Measurements from ENCODE around the gene TUFT1. TPM values are rescaled to one million over a fixed set of nuclear protein-coding genes. Genes with fewer than 3 reads are reported as not detected.

TUFT1 gene
- total RNA-seq, 2 donors from 2014 or later = 4.3 to 7.9 TPM

DNA sequence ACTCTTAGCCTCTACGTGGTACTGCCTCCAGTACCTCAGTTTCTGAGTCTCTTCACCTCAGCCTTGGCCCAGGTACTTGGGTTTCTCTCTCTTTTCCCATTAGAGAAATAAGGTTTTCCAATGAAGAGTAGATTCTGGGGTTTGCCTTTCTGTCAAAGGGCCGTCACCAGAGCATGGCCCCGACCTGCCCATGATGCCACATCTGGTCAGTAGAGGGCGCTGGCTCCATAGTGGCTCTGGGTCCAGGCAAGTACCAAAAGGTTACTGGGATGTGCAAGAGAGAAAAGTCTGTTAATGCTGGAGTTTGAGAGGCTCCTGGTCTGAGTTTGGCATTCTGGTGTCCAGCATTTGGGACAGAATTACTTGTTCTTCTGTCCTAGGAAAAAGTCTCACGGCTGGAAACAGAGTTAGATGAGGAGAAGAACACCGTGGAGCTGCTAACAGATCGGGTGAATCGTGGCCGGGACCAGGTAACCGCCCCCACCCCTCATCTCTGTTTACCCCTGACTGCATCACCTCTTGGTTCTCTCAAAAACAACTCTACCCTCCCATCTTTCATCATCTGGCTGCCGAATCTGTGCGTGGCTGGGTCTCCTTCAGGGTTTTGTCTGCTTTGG, 5.3 kb upstream of the TUFT1 start:
- Histone ChIP-seq H3K27me3 (no peaks in the 10 kb centered on the region), H3K27ac (no peak overlapping the region), H3K36me3 (no peaks in the 10 kb centered on the region), H3K4me1 (peaks cover 0 to 7% of the 10 kb centered on the region in 2 donors), H3K9me3 (no peaks in the 10 kb centered on the region), H3K4me3 (no peak overlapping the region)
- DNase-seq (ENCODE audit: low spot score) = peak; percentile 82
- TF ChIP-seq, protein P1, sequence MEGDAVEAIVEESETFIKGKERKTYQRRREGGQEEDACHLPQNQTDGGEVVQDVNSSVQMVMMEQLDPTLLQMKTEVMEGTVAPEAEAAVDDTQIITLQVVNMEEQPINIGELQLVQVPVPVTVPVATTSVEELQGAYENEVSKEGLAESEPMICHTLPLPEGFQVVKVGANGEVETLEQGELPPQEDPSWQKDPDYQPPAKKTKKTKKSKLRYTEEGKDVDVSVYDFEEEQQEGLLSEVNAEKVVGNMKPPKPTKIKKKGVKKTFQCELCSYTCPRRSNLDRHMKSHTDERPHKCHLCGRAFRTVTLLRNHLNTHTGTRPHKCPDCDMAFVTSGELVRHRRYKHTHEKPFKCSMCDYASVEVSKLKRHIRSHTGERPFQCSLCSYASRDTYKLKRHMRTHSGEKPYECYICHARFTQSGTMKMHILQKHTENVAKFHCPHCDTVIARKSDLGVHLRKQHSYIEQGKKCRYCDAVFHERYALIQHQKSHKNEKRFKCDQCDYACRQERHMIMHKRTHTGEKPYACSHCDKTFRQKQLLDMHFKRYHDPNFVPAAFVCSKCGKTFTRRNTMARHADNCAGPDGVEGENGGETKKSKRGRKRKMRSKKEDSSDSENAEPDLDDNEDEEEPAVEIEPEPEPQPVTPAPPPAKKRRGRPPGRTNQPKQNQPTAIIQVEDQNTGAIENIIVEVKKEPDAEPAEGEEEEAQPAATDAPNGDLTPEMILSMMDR (IDR thresholded peaks at IDR 0.05) = peak; percentile 71 to 87

DNA sequence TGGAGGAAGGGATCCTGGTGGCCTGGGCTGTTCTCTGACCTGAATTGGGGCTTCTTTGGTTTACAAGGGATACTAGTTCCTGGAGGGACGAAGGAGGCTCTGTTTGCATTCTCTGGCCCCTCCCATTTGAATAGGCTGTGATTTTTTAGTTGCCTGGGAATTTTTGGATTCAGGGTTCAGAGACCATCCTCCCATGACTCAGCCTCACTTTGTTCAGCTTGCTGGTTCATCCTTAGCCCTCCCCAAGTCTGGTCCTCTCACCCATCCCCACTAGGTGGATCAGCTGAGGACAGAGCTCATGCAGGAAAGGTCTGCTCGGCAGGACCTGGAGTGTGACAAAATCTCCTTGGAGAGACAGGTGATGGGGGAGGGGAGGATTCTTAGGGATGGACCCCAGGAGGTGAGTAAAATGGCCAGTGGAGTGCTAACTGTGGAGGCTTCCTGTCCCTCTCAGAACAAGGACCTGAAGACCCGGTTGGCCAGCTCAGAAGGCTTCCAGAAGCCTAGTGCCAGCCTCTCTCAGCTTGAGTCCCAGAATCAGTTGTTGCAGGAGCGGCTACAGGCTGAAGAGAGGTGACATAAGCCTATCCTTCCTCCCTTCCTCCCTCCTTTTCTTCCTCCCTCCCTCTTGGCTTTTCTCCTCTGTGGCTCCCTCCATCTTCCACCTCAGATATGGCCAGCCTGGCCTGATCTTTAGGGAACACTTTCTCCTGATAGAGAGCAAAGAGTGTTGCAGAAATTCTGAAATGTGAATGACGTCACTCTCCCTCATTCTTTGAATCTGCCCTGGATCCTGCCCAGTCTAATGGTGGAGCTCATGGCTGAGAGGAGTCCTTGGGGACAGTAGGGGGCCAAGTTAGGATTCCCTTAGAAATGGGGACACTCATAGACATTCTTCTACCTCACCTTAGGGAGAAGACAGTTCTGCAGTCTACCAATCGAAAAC, 4.5 kb upstream of the TUFT1 start:
- no peak overlapping the region for H3K27ac ChIP-seq
- no peaks in the 10 kb centered on the region for H3K36me3 ChIP-seq
- no peaks in the 10 kb centered on the region for H3K27me3 ChIP-seq
- no peaks in the 10 kb centered on the region for H3K9me3 ChIP-seq
- TF ChIP-seq, protein P1 (IDR thresholded peaks at IDR 0.05) = no peak
- H3K4me1 ChIP-seq = peaks cover 0 to 11% of the 10 kb centered on the region in 2 donors
- DNase-seq (ENCODE audit: low spot score) = no peak
- H3K4me3 ChIP-seq = no peak overlapping the region

DNA sequence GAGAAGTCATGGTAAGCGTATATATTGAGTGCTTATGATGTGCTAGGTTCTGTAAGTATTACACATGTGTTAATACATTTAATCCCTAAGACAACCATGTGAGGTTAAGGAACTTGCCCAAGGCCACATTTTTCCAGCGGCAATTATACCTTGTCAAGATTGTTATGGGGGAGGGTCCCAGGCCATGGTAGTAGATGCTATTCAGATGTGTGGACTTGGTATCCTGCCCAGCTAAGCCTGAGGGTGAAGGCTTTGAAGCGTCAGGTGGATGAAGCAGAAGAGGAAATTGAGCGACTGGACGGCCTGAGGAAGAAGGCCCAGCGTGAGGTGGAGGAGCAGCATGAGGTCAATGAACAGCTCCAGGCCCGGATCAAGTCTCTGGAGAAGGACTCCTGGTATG, 3.6 kb upstream of the TUFT1 start:
- DNase-seq (ENCODE audit: low spot score) = no peak
- Histone ChIP-seq H3K27ac (no peak overlapping the region), H3K9me3 (no peaks in the 10 kb centered on the region), H3K4me3 (no peak overlapping the region), H3K4me1 (peaks cover 0 to 18% of the 10 kb centered on the region in 2 donors), H3K36me3 (no peaks in the 10 kb centered on the region), H3K27me3 (no peaks in the 10 kb centered on the region)
- TF ChIP-seq, protein P1 (IDR thresholded peaks at IDR 0.05) = no peak

DNA sequence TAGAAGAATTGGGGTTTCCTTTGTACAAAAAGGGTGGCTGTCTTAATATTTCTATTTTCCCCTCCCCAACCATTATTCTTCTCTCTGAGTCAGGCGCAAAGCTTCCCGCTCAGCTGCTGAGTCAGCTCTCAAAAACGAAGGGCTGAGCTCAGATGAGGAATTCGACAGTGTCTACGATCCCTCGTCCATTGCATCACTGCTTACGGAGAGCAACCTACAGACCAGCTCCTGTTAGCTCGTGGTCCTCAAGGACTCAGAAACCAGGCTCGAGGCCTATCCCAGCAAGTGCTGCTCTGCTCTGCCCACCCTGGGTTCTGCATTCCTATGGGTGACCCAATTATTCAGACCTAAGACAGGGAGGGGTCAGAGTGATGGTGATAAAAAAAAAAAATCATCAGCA, 3.0 kb upstream of the TUFT1 start:
- Histone ChIP-seq H3K27me3 (no peaks in the 10 kb centered on the region), H3K36me3 (no peaks in the 10 kb centered on the region), H3K4me3 (no peak overlapping the region), H3K9me3 (no peaks in the 10 kb centered on the region), H3K27ac (no peak overlapping the region), H3K4me1 (peaks cover 0 to 21% of the 10 kb centered on the region in 2 donors)
- TF ChIP-seq, protein P1 (IDR thresholded peaks at IDR 0.05) = no peak
- DNase-seq (ENCODE audit: low spot score) = no peak

DNA sequence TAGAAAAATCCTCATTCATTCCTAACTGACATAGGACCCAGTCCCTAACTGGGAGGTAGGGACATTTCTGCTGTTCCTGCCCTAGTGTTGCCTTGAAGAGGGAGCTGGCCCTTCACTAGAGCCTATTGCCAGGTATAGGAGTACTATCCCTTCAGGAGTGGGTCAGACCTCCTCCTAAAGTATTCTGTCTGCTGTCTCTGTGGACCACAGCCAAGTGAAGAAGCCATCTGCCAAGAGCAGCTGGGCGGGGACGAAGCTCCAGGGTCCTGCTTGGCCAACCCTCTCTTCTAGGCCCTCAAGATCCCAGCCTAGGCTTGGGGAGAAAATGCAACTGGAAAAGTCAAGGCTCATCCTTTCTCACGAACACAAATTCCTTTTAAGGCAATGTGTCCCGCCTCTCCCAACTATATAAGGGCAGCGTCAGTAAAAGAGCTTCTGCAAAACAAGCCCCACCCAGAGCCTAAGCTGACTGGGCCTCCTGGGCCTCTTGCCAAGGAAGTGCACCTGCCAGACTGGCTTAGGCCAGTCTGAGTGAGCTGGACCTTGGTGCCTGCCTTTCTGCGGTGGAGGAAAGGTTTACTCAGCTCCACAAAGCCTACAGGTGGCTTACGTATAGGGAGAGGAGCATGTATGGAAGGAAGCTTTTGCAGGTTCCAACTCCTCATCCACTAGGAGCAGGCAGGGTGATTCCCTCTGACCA, 638 bp upstream of the TUFT1 start:
- no peaks in the 10 kb centered on the region for H3K9me3 ChIP-seq
- peak overlapping the region; percentile 62 to 66 for H3K4me3 ChIP-seq
- peaks cover 0 to 21% of the 10 kb centered on the region in 2 donors for H3K4me1 ChIP-seq
- no peaks in the 10 kb centered on the region for H3K36me3 ChIP-seq
- DNase-seq (ENCODE audit: low spot score) = peak; percentile 75
- peak overlapping the region; percentile 66 to 67 for H3K27ac ChIP-seq
- no peaks in the 10 kb centered on the region for H3K27me3 ChIP-seq
- TF ChIP-seq, protein P1 (IDR thresholded peaks at IDR 0.05) = no peak

Measured in right atrium auricular region (tissue), 2 donors.